ENCODE results near the gene HMGB2. TPM values are rescaled to one million over a fixed set of nuclear protein-coding genes. Genes with fewer than 3 reads are reported as not detected.

Gene HMGB2
- total and polyA plus RNA-seq, 2 of the 8 experiments (the other 6 are each of a cell fraction or from before 2014, with no cell fraction given) = 54.7 to 218 TPM

- H4K20me1 ChIP-seq (replicated peaks in 1 of 2; ENCODE audit: control insufficient read depth in 1 of 2, insufficient read depth in 2 of 2, low read length in 2 of 2) = peaks cover 0 to 3% of the 10 kb centered on the region in 2 experiments
- no peak overlapping the region for H2BK20ac ChIP-seq (ENCODE audit: low read length)
- no peak overlapping the region for H3K14ac ChIP-seq (ENCODE audit: insufficient read length)
- DNase-seq (ENCODE audit: low read depth in 1 of 2, low spot score in 2 of 2) (no peak), FAIRE-seq (no peak)
- H2AK5ac ChIP-seq (ENCODE audit: low read depth, low read length) = no peak overlapping the region
- POLR2A ChIA-PET (ENCODE audit: partially characterized antibody) = no interaction called here
- H2BK12ac ChIP-seq (ENCODE audit: low read depth, low read length) = no peak overlapping the region
- H3K27ac ChIP-seq (ENCODE audit: low read depth, low read length) = no peak overlapping the region
- H4K8ac ChIP-seq (ENCODE audit: extremely low read depth, insufficient read depth, low read length) = no peak overlapping the region
- H3K9me3 ChIP-seq (ENCODE audit: insufficient read depth in 2 of 2, low read depth in 1 of 2, low read length in 1 of 2) = no peaks in the 10 kb centered on the region
- 0 out of 7 replicates have a peak, but pooled peaks cover 0 to 1% (median 0%) of the 10 kb centered on the region in 4 experiments for H3K4me1 ChIP-seq (replicated peaks in 1 of 4; ENCODE audit: control insufficient read depth in 3 of 4, insufficient read depth in 4 of 4, low read length in 3 of 4)
- H3K79me2 ChIP-seq (ENCODE audit: control insufficient read depth in 1 of 2, insufficient read depth in 2 of 2, low read length in 2 of 2) = peaks cover 0 to 9% of the 10 kb centered on the region in 2 experiments; a peak in 2 of 4 replicates
- no peaks in the 10 kb centered on the region for H3K27me3 ChIP-seq (replicated peaks in 1 of 4; ENCODE audit: control insufficient read depth in 3 of 4, extremely low read depth in 1 of 4, insufficient read depth in 3 of 4, low read length in 3 of 4)
- no peak overlapping the region for H3K4ac ChIP-seq (replicated peaks; ENCODE audit: insufficient read length, low read depth, low read length)
- H4K5ac ChIP-seq (ENCODE audit: insufficient read length, low read depth, low read length) = no peak overlapping the region
- H3K36me3 ChIP-seq (ENCODE audit: control insufficient read depth in 2 of 4, insufficient read depth in 4 of 4, low read length in 3 of 4) = peaks cover 0 to 20% (median 8%) of the 10 kb centered on the region in 4 experiments; a peak in 6 of 8 replicates
- CTCF ChIA-PET (ENCODE audit: partially characterized antibody) = interaction anchor here (0.7 to 1.9 kb wide), 3 partner anchors 122 to 401 kb away, joined by 3 to 7 read pairs (median 5); no protein-coding TSS in a partner anchor
- no peak overlapping the region for H4K91ac ChIP-seq (replicated peaks; ENCODE audit: insufficient read length, low read length)
- TF ChIP-seq JUND (IDR thresholded peaks at IDR 0.05; ENCODE audit: low read length) = no peak
- no peak for TF ChIP-seq CHD1 (IDR thresholded peaks at IDR 0.05; ENCODE audit: low read depth, low read length)
- no peak overlapping the region for H3K4me2 ChIP-seq (ENCODE audit: insufficient read depth in 1 of 2, low read depth in 2 of 2, low read length in 2 of 2)
- H2BK15ac ChIP-seq (ENCODE audit: low read length) = no peak overlapping the region
- H2BK120ac ChIP-seq (replicated peaks; ENCODE audit: low read depth, low read length) = no peak overlapping the region
- no peak overlapping the region for H2AFZ ChIP-seq (ENCODE audit: low read length)
- no peak overlapping the region for H2BK5ac ChIP-seq (ENCODE audit: low read depth, low read length)
- H3K23ac ChIP-seq (ENCODE audit: insufficient read length) = no peak overlapping the region
- no peak overlapping the region for H3K56ac ChIP-seq (replicated peaks; ENCODE audit: insufficient read length, low read depth, low read length)
- no peak overlapping the region for H3K18ac ChIP-seq (ENCODE audit: extremely low read depth, low read length)
- H3K4me3 ChIP-seq (ENCODE audit: extremely low read depth in 1 of 4, insufficient read depth in 2 of 4, low read depth in 3 of 4, low read length in 4 of 4) = no peak overlapping the region
- H3K9ac ChIP-seq (replicated peaks in 1 of 4; ENCODE audit: extremely low read depth in 1 of 4, low read depth in 3 of 4, low read length in 3 of 4) = no peak overlapping the region
- WGBS, 2 experiments (ENCODE audit: extremely low coverage in 1 of 2, insufficient coverage in 1 of 2, insufficient read length in 1 of 2, insufficient replicate concordance in 2 of 2, low coverage in 1 of 2, low lambda C conversion rate in 2 of 2, missing lambda C conversion rate in 1 of 2) = 96% methylated on average over 1 of the region's 1 CpG; no CpG with 5 or more reads in 1 of the 2 experiments
- no peaks in the 10 kb centered on the region for H3K79me1 ChIP-seq (ENCODE audit: low read depth, low read length)
- no peaks in the 10 kb centered on the region for H3K23me2 ChIP-seq (ENCODE audit: low read depth, low read length)
Measured at GRCh38 chr4:173294444-173294843, 39.7 kb downstream of the HMGB2 start.
